Activated naive CD4-positive, alpha-beta T cell treated with anti-CD3 and anti-CD28 coated beads, Interleukin-2, amount 50 U/mL, for 24 hours (primary cell): ENCODE measurements around the gene GET4.
"Not testable (repeated sequence)": the region's sequence is repeated elsewhere in the genome, so short reads cannot be mapped to it uniquely, and the experiment has no call there.

Source experiments
- H3K27ac Mint-ChIP-seq: one replicate; pipeline ENCODE4 v1.8.0; 2021; ENCODE audit warnings: mild to moderate bottlenecking, mixed read lengths
- H3K27me3 Mint-ChIP-seq: one replicate; pipeline ENCODE4 v1.8.0; 2021; ENCODE audit warnings: mixed read lengths
- H3K36me3 Mint-ChIP-seq: one replicate; pipeline ENCODE4 v1.8.0; 2021; ENCODE audit warnings: mixed read lengths
- H3K4me1 Mint-ChIP-seq: one replicate; pipeline ENCODE4 v1.8.0; 2021; ENCODE audit warnings: mixed read lengths
- H3K4me3 Mint-ChIP-seq: one replicate; pipeline ENCODE4 v1.8.0; 2021; ENCODE audit warnings: mild to moderate bottlenecking, mixed read lengths
- H3K9me3 Mint-ChIP-seq: one replicate; pipeline ENCODE4 v1.8.0; 2021; ENCODE audit warnings: mixed read lengths

GET4 gene

GRCh38 chr7:908159-908581, 31.8 kb downstream of the GET4 start:
- Mint-ChIP-seq H3K4me1 (peaks cover 11% of the 10 kb centered on the region), H3K4me3 (no peak overlapping the region), H3K9me3 (no peaks in the 10 kb centered on the region), H3K27ac (no peak overlapping the region), H3K36me3 (no peaks in the 10 kb centered on the region), H3K27me3 (no peaks in the 10 kb centered on the region)

- not testable (repeated sequence) for H3K27me3 Mint-ChIP-seq, H3K4me3 Mint-ChIP-seq, H3K9me3 Mint-ChIP-seq, H3K36me3 Mint-ChIP-seq, H3K27ac Mint-ChIP-seq
- peaks cover 11% of the 10 kb centered on the region for H3K4me1 Mint-ChIP-seq
Observed at GRCh38 chr7:908591-909357, 32.4 kb downstream of the GET4 start.

GRCh38 chr7:909358-910329, 33.3 kb downstream of the GET4 start:
- peaks cover 11% of the 10 kb centered on the region for H3K4me1 Mint-ChIP-seq
- H3K36me3 Mint-ChIP-seq, result no peaks in the 10 kb centered on the region
- no peak overlapping the region for H3K27ac Mint-ChIP-seq
- H3K9me3 Mint-ChIP-seq, result no peaks in the 10 kb centered on the region
- H3K27me3 Mint-ChIP-seq, result no peaks in the 10 kb centered on the region
- H3K4me3 Mint-ChIP-seq, result peak overlapping the region; percentile 74

- peak overlapping the region; percentile 74 for H3K4me3 Mint-ChIP-seq
- H3K36me3 Mint-ChIP-seq, result no peaks in the 10 kb centered on the region
- peaks cover 11% of the 10 kb centered on the region for H3K4me1 Mint-ChIP-seq
- no peaks in the 10 kb centered on the region for H3K27me3 Mint-ChIP-seq
- H3K9me3 Mint-ChIP-seq, result no peaks in the 10 kb centered on the region
- H3K27ac Mint-ChIP-seq, result peak overlapping the region; percentile 12
Observed at GRCh38 chr7:910441-910861, 34.1 kb downstream of the GET4 start.

GRCh38 chr7:910931-911431, 34.6 kb downstream of the GET4 start:
- no peak overlapping the region for H3K4me3 Mint-ChIP-seq

GRCh38 chr7:911791-912480, 35.6 kb downstream of the GET4 start:
- Mint-ChIP-seq H3K9me3 (no peaks in the 10 kb centered on the region), H3K4me1 (peaks cover 14% of the 10 kb centered on the region), H3K27me3 (no peaks in the 10 kb centered on the region), H3K36me3 (no peaks in the 10 kb centered on the region), H3K4me3 (no peak overlapping the region), H3K27ac (no peak overlapping the region)

More at GRCh38 chr7:910931-911431, 34.6 kb downstream of the GET4 start:
- H3K36me3 Mint-ChIP-seq, result no peaks in the 10 kb centered on the region
- no peak overlapping the region for H3K27ac Mint-ChIP-seq
- H3K9me3 Mint-ChIP-seq, result no peaks in the 10 kb centered on the region
- H3K27me3 Mint-ChIP-seq, result no peaks in the 10 kb centered on the region
- peaks cover 13% of the 10 kb centered on the region for H3K4me1 Mint-ChIP-seq

- Mint-ChIP-seq H3K36me3 (no peaks in the 10 kb centered on the region), H3K9me3 (no peaks in the 10 kb centered on the region), H3K4me3 (no peak overlapping the region), H3K4me1 (peaks cover 14% of the 10 kb centered on the region), H3K27me3 (no peaks in the 10 kb centered on the region), H3K27ac (no peak overlapping the region)
Observed at GRCh38 chr7:913736-914520, 37.6 kb downstream of the GET4 start.

GRCh38 chr7:914521-915194, 38.3 kb downstream of the GET4 start:
- H3K4me3 Mint-ChIP-seq, result no peak overlapping the region
- no peaks in the 10 kb centered on the region for H3K9me3 Mint-ChIP-seq
- peaks cover 19% of the 10 kb centered on the region for H3K4me1 Mint-ChIP-seq
- no peaks in the 10 kb centered on the region for H3K27me3 Mint-ChIP-seq
- H3K27ac Mint-ChIP-seq, result peak overlapping the region; percentile 74
- no peaks in the 10 kb centered on the region for H3K36me3 Mint-ChIP-seq

GRCh38 chr7:915291-916218, 39.2 kb downstream of the GET4 start:
- peaks cover 11% of the 10 kb centered on the region for H3K4me1 Mint-ChIP-seq
- H3K36me3 Mint-ChIP-seq, result no peaks in the 10 kb centered on the region

GRCh38 chr7:916291-916941, 40.1 kb downstream of the GET4 start:
- no peak overlapping the region for H3K27ac Mint-ChIP-seq
- peaks cover 20% of the 10 kb centered on the region for H3K4me1 Mint-ChIP-seq
- H3K9me3 Mint-ChIP-seq, result no peaks in the 10 kb centered on the region
- H3K4me3 Mint-ChIP-seq, result no peak overlapping the region
- H3K27me3 Mint-ChIP-seq, result no peaks in the 10 kb centered on the region
- no peaks in the 10 kb centered on the region for H3K36me3 Mint-ChIP-seq

More at GRCh38 chr7:915291-916218, 39.2 kb downstream of the GET4 start:
- H3K27me3 Mint-ChIP-seq, result no peaks in the 10 kb centered on the region
- no peak overlapping the region for H3K4me3 Mint-ChIP-seq
- no peaks in the 10 kb centered on the region for H3K9me3 Mint-ChIP-seq
- no peak overlapping the region for H3K27ac Mint-ChIP-seq

- Mint-ChIP-seq H3K36me3 (no peaks in the 10 kb centered on the region), H3K9me3 (no peaks in the 10 kb centered on the region), H3K27ac (no peak overlapping the region), H3K4me3 (no peak overlapping the region), H3K4me1 (peaks cover 22% of the 10 kb centered on the region), H3K27me3 (no peaks in the 10 kb centered on the region)
Observed at GRCh38 chr7:917255-918117, 41.1 kb downstream of the GET4 start.

GRCh38 chr7:918118-918425, 41.7 kb downstream of the GET4 start:
- no peak overlapping the region for H3K4me3 Mint-ChIP-seq
- H3K36me3 Mint-ChIP-seq, result no peaks in the 10 kb centered on the region
- no peaks in the 10 kb centered on the region for H3K9me3 Mint-ChIP-seq
- no peak overlapping the region for H3K27ac Mint-ChIP-seq
- no peaks in the 10 kb centered on the region for H3K27me3 Mint-ChIP-seq
- peaks cover 25% of the 10 kb centered on the region for H3K4me1 Mint-ChIP-seq
